ENCODE measurements around the gene CARS1. TPM values are rescaled to one million over a fixed set of nuclear protein-coding genes. Genes with fewer than 3 reads are reported as not detected.
A peak's percentile ranks its signal among the peaks of the same experiment; 100 is the strongest.

The CARS1 gene
- total RNA-seq, 1 experiment from 2014 or later: 67.6 TPM

DNA sequence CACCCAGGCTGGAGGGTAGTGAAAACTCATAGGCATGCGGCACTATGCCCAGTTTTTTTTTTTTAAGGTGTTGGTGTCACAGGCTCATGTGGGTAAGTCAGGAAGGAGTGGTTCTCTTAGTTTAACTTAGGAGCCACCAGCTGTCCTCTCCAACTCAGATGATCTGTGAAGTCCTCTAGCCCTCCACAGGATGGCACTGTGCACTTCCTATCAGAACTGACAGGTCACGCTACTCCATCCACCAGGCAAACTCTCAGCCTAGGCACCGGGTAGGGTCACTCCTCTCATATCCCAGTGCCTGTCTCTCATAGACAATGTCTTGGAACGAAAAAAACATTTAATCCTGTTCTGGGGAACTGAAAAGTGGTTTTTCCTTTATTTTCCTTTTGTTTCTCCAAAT is 81.6 kb downstream of the CARS1 start:
- Mint-ChIP-seq H3K27ac (ENCODE audit: unreplicated experiment) (no peak overlapping the region), H3K4me3 (ENCODE audit: low read depth, unreplicated experiment) (no peak overlapping the region), H3K4me1 (ENCODE audit: low read depth, unreplicated experiment) (no peaks in the 10 kb centered on the region), H3K9me3 (ENCODE audit: low read depth, unreplicated experiment) (no peaks in the 10 kb centered on the region), H3K36me3 (ENCODE audit: insufficient read depth, unreplicated experiment) (peaks cover 48% of the 10 kb centered on the region), H3K27me3 (ENCODE audit: unreplicated experiment) (no peaks in the 10 kb centered on the region)
- TF ChIP-seq, protein P1, sequence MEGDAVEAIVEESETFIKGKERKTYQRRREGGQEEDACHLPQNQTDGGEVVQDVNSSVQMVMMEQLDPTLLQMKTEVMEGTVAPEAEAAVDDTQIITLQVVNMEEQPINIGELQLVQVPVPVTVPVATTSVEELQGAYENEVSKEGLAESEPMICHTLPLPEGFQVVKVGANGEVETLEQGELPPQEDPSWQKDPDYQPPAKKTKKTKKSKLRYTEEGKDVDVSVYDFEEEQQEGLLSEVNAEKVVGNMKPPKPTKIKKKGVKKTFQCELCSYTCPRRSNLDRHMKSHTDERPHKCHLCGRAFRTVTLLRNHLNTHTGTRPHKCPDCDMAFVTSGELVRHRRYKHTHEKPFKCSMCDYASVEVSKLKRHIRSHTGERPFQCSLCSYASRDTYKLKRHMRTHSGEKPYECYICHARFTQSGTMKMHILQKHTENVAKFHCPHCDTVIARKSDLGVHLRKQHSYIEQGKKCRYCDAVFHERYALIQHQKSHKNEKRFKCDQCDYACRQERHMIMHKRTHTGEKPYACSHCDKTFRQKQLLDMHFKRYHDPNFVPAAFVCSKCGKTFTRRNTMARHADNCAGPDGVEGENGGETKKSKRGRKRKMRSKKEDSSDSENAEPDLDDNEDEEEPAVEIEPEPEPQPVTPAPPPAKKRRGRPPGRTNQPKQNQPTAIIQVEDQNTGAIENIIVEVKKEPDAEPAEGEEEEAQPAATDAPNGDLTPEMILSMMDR (IDR thresholded peaks at IDR 0.05; ENCODE audit: unreplicated experiment): peak; percentile 29
- BruUV-seq (replicated peaks): no TSS peak
- intact Hi-C loops (cut with micrococcal nuclease; ENCODE audit: unreplicated experiment): no loop called here
- CTCF ChIA-PET: interaction anchor here (1.0 to 1.6 kb wide), 3 partner anchors 17 to 116 kb away, joined by 3 to 4 read pairs (median 4); partner anchors contain the start of gene NAP1L4
- peak; percentile 19 for DNase-seq

DNA sequence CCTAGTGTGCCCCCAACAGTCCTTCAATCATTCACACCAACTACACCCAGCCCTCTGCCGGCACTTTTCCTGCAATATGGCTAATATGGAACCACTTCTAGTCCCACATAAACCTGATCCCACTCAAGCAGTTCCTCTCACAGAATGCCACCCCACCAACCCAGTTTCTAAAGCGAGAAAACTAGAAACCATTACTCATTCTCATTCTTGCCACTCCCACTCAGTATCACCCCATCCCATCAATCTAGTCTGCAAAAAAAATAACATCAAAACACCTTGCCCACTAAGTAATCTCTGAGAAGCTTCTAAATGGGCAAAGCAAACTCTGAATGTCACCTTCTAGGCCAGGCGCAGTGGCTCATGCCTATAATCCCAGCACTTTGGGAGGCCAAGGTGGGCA is 83.0 kb downstream of the CARS1 start:
- H3K27ac Mint-ChIP-seq (ENCODE audit: unreplicated experiment): no peak overlapping the region
- H3K9me3 Mint-ChIP-seq (ENCODE audit: low read depth, unreplicated experiment): no peaks in the 10 kb centered on the region
- CTCF ChIA-PET: no interaction called here
- intact Hi-C loops (cut with micrococcal nuclease; ENCODE audit: unreplicated experiment): no loop called here
- H3K36me3 Mint-ChIP-seq (ENCODE audit: insufficient read depth, unreplicated experiment): peaks cover 61% of the 10 kb centered on the region
- TF ChIP-seq, protein P1 (IDR thresholded peaks at IDR 0.05; ENCODE audit: unreplicated experiment): no peak
- H3K4me1 Mint-ChIP-seq (ENCODE audit: low read depth, unreplicated experiment): no peaks in the 10 kb centered on the region
- DNase-seq: no peak
- no peaks in the 10 kb centered on the region for H3K27me3 Mint-ChIP-seq (ENCODE audit: unreplicated experiment)
- no peak overlapping the region for H3K4me3 Mint-ChIP-seq (ENCODE audit: low read depth, unreplicated experiment)
- no TSS peak for BruUV-seq (replicated peaks)

DNA sequence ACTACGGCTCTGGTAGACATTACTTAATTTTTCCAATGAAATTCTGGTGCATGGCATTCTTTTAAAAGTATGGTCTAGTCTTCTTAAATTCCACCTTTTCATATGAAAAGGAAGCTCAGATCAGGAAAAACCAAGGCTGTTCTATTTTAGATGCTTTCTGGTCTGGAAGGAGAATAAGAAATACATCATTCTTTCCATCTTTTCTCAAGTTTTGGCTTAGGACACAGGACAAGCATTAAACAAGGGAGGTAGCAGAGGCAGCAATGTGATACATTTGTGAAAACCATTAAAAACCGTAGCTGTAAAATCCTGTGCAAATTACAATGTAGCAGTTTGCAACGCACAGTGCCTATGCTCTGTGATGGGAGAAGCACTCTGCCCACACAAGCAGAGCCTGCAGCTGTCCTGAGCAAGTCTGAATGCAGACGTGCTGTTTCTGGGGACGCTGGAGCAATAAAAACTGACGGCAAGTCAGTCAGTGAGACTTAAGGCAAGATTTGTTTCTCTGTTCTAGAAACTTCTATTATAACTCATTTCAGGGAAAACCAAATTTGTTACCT is 88.8 kb downstream of the CARS1 start:
- DNase-seq: no peak
- TF ChIP-seq, protein P1 (IDR thresholded peaks at IDR 0.05; ENCODE audit: unreplicated experiment): no peak
- Mint-ChIP-seq H3K27me3 (ENCODE audit: unreplicated experiment) (no peaks in the 10 kb centered on the region), H3K4me1 (ENCODE audit: low read depth, unreplicated experiment) (peaks cover 7% of the 10 kb centered on the region), H3K36me3 (ENCODE audit: insufficient read depth, unreplicated experiment) (peaks cover 62% of the 10 kb centered on the region), H3K27ac (ENCODE audit: unreplicated experiment) (no peak overlapping the region), H3K4me3 (ENCODE audit: low read depth, unreplicated experiment) (no peak overlapping the region), H3K9me3 (ENCODE audit: low read depth, unreplicated experiment) (no peaks in the 10 kb centered on the region)
- BruUV-seq (replicated peaks): no TSS peak
- intact Hi-C loops (cut with micrococcal nuclease; ENCODE audit: unreplicated experiment): no loop called here
- CTCF ChIA-PET: interaction anchor here (1.0 kb wide), 1 partner anchor 15 kb away, joined by 4 read pairs; no protein-coding TSS in a partner anchor

DNA sequence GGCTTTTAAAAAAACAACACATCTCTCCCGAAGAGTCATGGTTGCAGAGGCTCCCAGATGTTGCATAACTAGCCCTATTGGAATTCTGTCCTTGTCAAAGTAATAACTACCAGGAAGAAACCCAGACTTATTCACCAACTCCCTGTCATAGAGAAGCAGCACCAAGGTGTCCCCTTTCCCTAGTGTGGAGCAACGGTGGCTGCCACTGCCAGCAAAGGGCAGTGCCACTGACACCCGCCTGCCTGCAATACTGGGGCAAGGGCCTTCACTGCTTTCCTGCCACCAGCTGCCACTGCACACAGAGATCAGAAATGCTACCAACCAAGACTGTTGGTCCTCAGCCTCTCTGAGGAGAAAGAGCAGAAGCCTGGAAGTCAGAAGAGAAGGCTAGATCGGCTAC is 92.4 kb downstream of the CARS1 start:
- Mint-ChIP-seq H3K9me3 (ENCODE audit: low read depth, unreplicated experiment) (no peaks in the 10 kb centered on the region), H3K27me3 (ENCODE audit: unreplicated experiment) (no peaks in the 10 kb centered on the region), H3K4me1 (ENCODE audit: low read depth, unreplicated experiment) (peaks cover 7% of the 10 kb centered on the region), H3K4me3 (ENCODE audit: low read depth, unreplicated experiment) (no peak overlapping the region), H3K27ac (ENCODE audit: unreplicated experiment) (no peak overlapping the region), H3K36me3 (ENCODE audit: insufficient read depth, unreplicated experiment) (peaks cover 84% of the 10 kb centered on the region)
- intact Hi-C loops (cut with micrococcal nuclease; ENCODE audit: unreplicated experiment): no loop called here
- DNase-seq: no peak
- BruUV-seq (replicated peaks): no TSS peak
- TF ChIP-seq, protein P1 (IDR thresholded peaks at IDR 0.05; ENCODE audit: unreplicated experiment): no peak
- CTCF ChIA-PET: no interaction called here
